ENCODE data around the gene MPRIP.

GRCh38 chr17:17131839-17132238 lies 89.6 kb downstream of the MPRIP start:
- TF ChIP-seq CTCF (IDR thresholded peaks at IDR 0.05) (no peak), POLR2A (IDR thresholded peaks at IDR 0.05) (no peak)
